ENCODE results near the gene SLC10A1. TPM values are rescaled to one million over a fixed set of nuclear protein-coding genes. Genes with fewer than 3 reads are reported as not detected.

Gene SLC10A1
- total and polyA plus RNA-seq, 2 of the 8 experiments (the other 6 are each of a cell fraction or from before 2014, with no cell fraction given) = not detected

GRCh38 chr14:69838881-69839416 is 41.9 kb upstream of the SLC10A1 start:
- H3K18ac ChIP-seq (ENCODE audit: extremely low read depth, low read length) = no peak overlapping the region
- H4K20me1 ChIP-seq (replicated peaks in 1 of 2; ENCODE audit: control insufficient read depth in 1 of 2, insufficient read depth in 2 of 2, low read length in 2 of 2) = peaks cover 0 to 4% of the 10 kb centered on the region in 2 experiments
- H3K79me2 ChIP-seq (ENCODE audit: control insufficient read depth in 1 of 2, insufficient read depth in 2 of 2, low read length in 2 of 2) = no peaks in the 10 kb centered on the region
- H3K4me3 ChIP-seq (ENCODE audit: extremely low read depth in 1 of 4, insufficient read depth in 2 of 4, low read depth in 3 of 4, low read length in 4 of 4) = no peak overlapping the region
- H3K23ac ChIP-seq (ENCODE audit: insufficient read length) = no peak overlapping the region
- H3K4me1 ChIP-seq (replicated peaks in 1 of 4; ENCODE audit: control insufficient read depth in 3 of 4, insufficient read depth in 4 of 4, low read length in 3 of 4) = peaks cover 2 to 13% (median 8%) of the 10 kb centered on the region in 4 experiments
- H2BK15ac ChIP-seq (ENCODE audit: low read length) = no peak overlapping the region
- H2BK120ac ChIP-seq (replicated peaks; ENCODE audit: low read depth, low read length) = no peak overlapping the region
- H3K9ac ChIP-seq (replicated peaks in 1 of 4; ENCODE audit: extremely low read depth in 1 of 4, low read depth in 3 of 4, low read length in 3 of 4) = no peak overlapping the region
- H2AFZ ChIP-seq (ENCODE audit: low read length) = no peak overlapping the region
- no peaks in the 10 kb centered on the region for H3K9me3 ChIP-seq (ENCODE audit: insufficient read depth in 2 of 2, low read depth in 1 of 2, low read length in 1 of 2)
- no peak overlapping the region for H3K27ac ChIP-seq (ENCODE audit: low read depth, low read length)
- no peak overlapping the region for H2BK5ac ChIP-seq (ENCODE audit: low read depth, low read length)
- H2BK12ac ChIP-seq (ENCODE audit: low read depth, low read length) = no peak overlapping the region
- ChIA-PET POLR2A (ENCODE audit: partially characterized antibody) (no interaction called here), CTCF (ENCODE audit: partially characterized antibody) (interaction anchor here (0.7 to 0.9 kb wide), 2 partner anchors 39 to 97 kb away, joined by 3 read pairs; no protein-coding TSS in a partner anchor)
- DNase-seq (ENCODE audit: low read depth in 1 of 2, low spot score in 2 of 2) (no peak), FAIRE-seq (no peak)
- no peak overlapping the region for H4K91ac ChIP-seq (replicated peaks; ENCODE audit: insufficient read length, low read length)
- H3K4me2 ChIP-seq (ENCODE audit: insufficient read depth in 1 of 2, low read depth in 2 of 2, low read length in 2 of 2) = no peak overlapping the region
- no peak overlapping the region for H3K14ac ChIP-seq (ENCODE audit: insufficient read length)
- H3K56ac ChIP-seq (replicated peaks; ENCODE audit: insufficient read length, low read depth, low read length) = no peak overlapping the region
- no peak overlapping the region for H2BK20ac ChIP-seq (ENCODE audit: low read length)
- 93% methylated on average over 3 of the region's 3 CpGs; no CpG with 5 or more reads in 1 of the 2 experiments for WGBS, 2 experiments (ENCODE audit: extremely low coverage in 1 of 2, insufficient coverage in 1 of 2, insufficient read length in 1 of 2, insufficient replicate concordance in 2 of 2, low coverage in 1 of 2, low lambda C conversion rate in 2 of 2, missing lambda C conversion rate in 1 of 2)
- peaks cover 6% of the 10 kb centered on the region for H3K23me2 ChIP-seq (ENCODE audit: low read depth, low read length)
- H3K79me1 ChIP-seq (ENCODE audit: low read depth, low read length) = no peaks in the 10 kb centered on the region; the same call in 1 of the 2 replicates
- H4K8ac ChIP-seq (ENCODE audit: extremely low read depth, insufficient read depth, low read length) = no peak overlapping the region
- H3K4ac ChIP-seq (replicated peaks; ENCODE audit: insufficient read length, low read depth, low read length) = no peak overlapping the region
- H2AK5ac ChIP-seq (ENCODE audit: low read depth, low read length) = no peak overlapping the region
- H4K5ac ChIP-seq (ENCODE audit: insufficient read length, low read depth, low read length) = no peak overlapping the region
- no peaks in the 10 kb centered on the region for H3K27me3 ChIP-seq (replicated peaks in 1 of 4; ENCODE audit: control insufficient read depth in 3 of 4, extremely low read depth in 1 of 4, insufficient read depth in 3 of 4, low read length in 3 of 4)
- H3K36me3 ChIP-seq (ENCODE audit: control insufficient read depth in 2 of 4, insufficient read depth in 4 of 4, low read length in 3 of 4) = no peaks in the 10 kb centered on the region
- TF ChIP-seq ZNF274 (IDR thresholded peaks at IDR 0.05; ENCODE audit: borderline replicate concordance, extremely low read depth, low read length) (no peak), GABPA (IDR thresholded peaks at IDR 0.05; ENCODE audit: borderline replicate concordance, insufficient read depth, low read length) (no peak), BCL11A (IDR thresholded peaks at IDR 0.05; ENCODE audit: low read depth in 2 of 2, low read length in 2 of 2) (no peak)

Data from H1 (cell line).